Activated T-cell treated with anti-CD3 and anti-CD28 coated beads for 4 hours (primary cell): ENCODE data around the gene AHSA1.

Experiments used
- DNase-seq: peaks from one replicate; pipeline ENCODE4 v3.0.0-alpha.2; 2020

The AHSA1 gene

GRCh38 chr14:77511486-77512162 is 53.7 kb downstream of the AHSA1 start:
- no peak for DNase-seq

DNA sequence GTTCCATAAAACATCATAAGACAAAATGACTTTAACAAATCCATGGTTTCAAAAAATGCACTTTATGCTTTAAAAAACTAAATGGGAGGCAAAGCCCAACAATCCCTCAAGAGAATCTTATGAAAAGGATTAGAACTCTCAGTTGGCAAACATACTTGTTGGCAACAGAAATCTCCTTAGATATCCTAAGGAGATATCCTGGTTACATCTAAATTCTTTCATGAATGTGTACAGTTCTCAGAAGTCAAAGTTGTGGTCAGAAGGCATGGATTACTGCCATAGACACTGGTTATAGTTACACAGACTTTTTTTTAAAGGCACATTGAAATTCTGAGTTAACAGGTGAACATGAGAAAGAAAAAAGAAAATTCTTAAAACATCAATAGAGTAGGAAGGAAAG is 58.2 kb downstream of the AHSA1 start:
- no peak for DNase-seq
